ENCODE data around the gene SETBP1. TPM values are rescaled to one million over a fixed set of nuclear protein-coding genes. Genes with fewer than 3 reads are reported as not detected.

The SETBP1 gene
- polyA plus RNA-seq, 1 experiment = 2.9 TPM

GRCh38 chr18:44651918-44652572, 28.6 kb upstream of the SETBP1 start:
- ChIA-PET POLR2A (no interaction called here), CTCF (no interaction called here)
- no peak for TF ChIP-seq CTCF (IDR thresholded peaks at IDR 0.05; ENCODE audit: insufficient read depth, low read depth, low read length)
- no peak for DNase-seq (ENCODE audit: low read depth)
- Histone ChIP-seq H3K36me3 (ENCODE audit: control insufficient read depth, insufficient read depth, low read length) (no peaks in the 10 kb centered on the region), H3K4me3 (ENCODE audit: low read depth, low read length) (no peak overlapping the region), H3K27me3 (ENCODE audit: control insufficient read depth, insufficient read depth, low read length) (no peaks in the 10 kb centered on the region)

- no peaks in the 10 kb centered on the region for H3K27me3 ChIP-seq (ENCODE audit: control insufficient read depth, insufficient read depth, low read length)
- no peak for DNase-seq (ENCODE audit: low read depth)
- ChIA-PET POLR2A (no interaction called here), CTCF (no interaction called here)
- no peak for TF ChIP-seq CTCF (IDR thresholded peaks at IDR 0.05; ENCODE audit: insufficient read depth, low read depth, low read length)
- H3K36me3 ChIP-seq (ENCODE audit: control insufficient read depth, insufficient read depth, low read length) = no peaks in the 10 kb centered on the region
- no peak overlapping the region for H3K4me3 ChIP-seq (ENCODE audit: low read depth, low read length)
Measured at GRCh38 chr18:44652722-44653121, 28.0 kb upstream of the SETBP1 start.

- no peaks in the 10 kb centered on the region for H3K27me3 ChIP-seq (ENCODE audit: control insufficient read depth, insufficient read depth, low read length)
- peak; percentile 62 for DNase-seq (ENCODE audit: low read depth)
- TF ChIP-seq CTCF (IDR thresholded peaks at IDR 0.05; ENCODE audit: insufficient read depth, low read depth, low read length) = no peak
- ChIA-PET CTCF (interaction anchor here (0.5 to 1.9 kb wide), 4 partner anchors 9 to 525 kb away, joined by 3 to 5 read pairs (median 4); no protein-coding TSS in a partner anchor), POLR2A (no interaction called here)
- no peaks in the 10 kb centered on the region for H3K36me3 ChIP-seq (ENCODE audit: control insufficient read depth, insufficient read depth, low read length)
- H3K4me3 ChIP-seq (ENCODE audit: low read depth, low read length) = no peak overlapping the region
Measured at GRCh38 chr18:44654573-44654972, 26.1 kb upstream of the SETBP1 start.

GRCh38 chr18:44655435-44655834, 25.3 kb upstream of the SETBP1 start:
- Histone ChIP-seq H3K36me3 (ENCODE audit: control insufficient read depth, insufficient read depth, low read length) (no peaks in the 10 kb centered on the region), H3K4me3 (ENCODE audit: low read depth, low read length) (no peak overlapping the region), H3K27me3 (ENCODE audit: control insufficient read depth, insufficient read depth, low read length) (no peaks in the 10 kb centered on the region)
- ChIA-PET POLR2A (no interaction called here), CTCF (interaction anchor here (1.1 to 1.9 kb wide), 4 partner anchors 10 to 525 kb away, joined by 3 to 5 read pairs (median 4); no protein-coding TSS in a partner anchor)
- no peak for TF ChIP-seq CTCF (IDR thresholded peaks at IDR 0.05; ENCODE audit: insufficient read depth, low read depth, low read length)
- DNase-seq (ENCODE audit: low read depth) = no peak

GRCh38 chr18:44659771-44660170, 20.9 kb upstream of the SETBP1 start:
- H3K4me3 ChIP-seq (ENCODE audit: low read depth, low read length) = no peak overlapping the region
- ChIA-PET CTCF (no interaction called here), POLR2A (no interaction called here)
- TF ChIP-seq CTCF (IDR thresholded peaks at IDR 0.05; ENCODE audit: insufficient read depth, low read depth, low read length) = no peak
- H3K27me3 ChIP-seq (ENCODE audit: control insufficient read depth, insufficient read depth, low read length) = no peaks in the 10 kb centered on the region
- no peaks in the 10 kb centered on the region for H3K36me3 ChIP-seq (ENCODE audit: control insufficient read depth, insufficient read depth, low read length)
- DNase-seq (ENCODE audit: low read depth) = no peak

Measured in BJ (cell line).